Osteoblast (primary cell): Measurements from ENCODE around the gene SLC16A11. TPM values are rescaled to one million over a fixed set of nuclear protein-coding genes. Genes with fewer than 3 reads are reported as not detected.

Experiments used
- DNase-seq: peaks from one replicate; pipeline ENCODE4 v3.0.0; 2011; ENCODE audit warnings: low spot score, mixed read lengths; ENCODE audit not compliant: insufficient read length; ENCODE audit errors: missing footprints
- H2AFZ ChIP-seq: 2 replicates; pipeline ENCODE4 v1.6.0; 2011; ENCODE audit warnings: mild to moderate bottlenecking, low read length
- H3K27ac ChIP-seq: 2 replicates; pipeline ENCODE4 v1.5.1; 2011; ENCODE audit warnings: mild to moderate bottlenecking, low read depth, low read length, moderate library complexity
- H3K27me3 ChIP-seq: 2 replicates; pipeline ENCODE4 v1.6.0; 2012; ENCODE audit warnings: mild to moderate bottlenecking, control low read depth, inconsistent platforms, low read length, moderate library complexity; ENCODE audit not compliant: insufficient read depth
- H3K36me3 ChIP-seq: 2 replicates; pipeline ENCODE4 v1.5.1; 2011; ENCODE audit warnings: mild to moderate bottlenecking, low read length, control low read depth, moderate library complexity; ENCODE audit not compliant: insufficient read depth
- H3K4me1 ChIP-seq: 2 replicates; pipeline ENCODE4 v1.5.1; 2011; ENCODE audit warnings: mild to moderate bottlenecking, low read length, control low read depth, moderate library complexity; ENCODE audit not compliant: insufficient read depth
- H3K4me2 ChIP-seq: 2 replicates; pipeline ENCODE4 v1.6.0; 2011; ENCODE audit warnings: mild to moderate bottlenecking, low read length; ENCODE audit not compliant: insufficient read depth
- H3K4me3 ChIP-seq: fragments of 200-600 bp; sonication (generic); 3 replicates; pipeline ENCODE4 v1.5.1; 2012; ENCODE audit warnings: mild to moderate bottlenecking, low read length, inconsistent platforms; ENCODE audit not compliant: insufficient read depth
- H3K79me2 ChIP-seq: 2 replicates; pipeline ENCODE4 v1.6.0; 2012; ENCODE audit warnings: mild to moderate bottlenecking, low read length, control low read depth, inconsistent platforms; ENCODE audit not compliant: insufficient read depth
- H3K9me3 ChIP-seq: 2 replicates; pipeline ENCODE4 v1.5.1; 2011; ENCODE audit warnings: low read depth, low read length, control low read depth
- H4K20me1 ChIP-seq: 2 replicates; pipeline ENCODE4 v1.6.0; 2012; ENCODE audit warnings: mild to moderate bottlenecking, low read length, control low read depth; ENCODE audit not compliant: insufficient read depth
- CTCF ChIP-seq: IDR thresholded peaks from 2 replicates; pipeline ENCODE4 v1.5.1; 2011; ENCODE audit warnings: mild to moderate bottlenecking, low read depth, low read length, moderate library complexity; ENCODE audit errors: extremely low read depth
- total RNA-seq: library from RNA; depleted of rRNA; stranded (reverse); fragments of >200 nt; gene quantifications from 2 replicates; pipeline ENCODE4 v1.2.3, GENCODE V29; 2012

SLC16A11 gene
- total RNA-seq, 1 donor = 0.36 TPM

- Histone ChIP-seq H3K9me3 (no peaks in the 10 kb centered on the region), H3K4me2 (no peak overlapping the region), H3K27ac (no peak overlapping the region), H3K79me2 (peaks cover 3% of the 10 kb centered on the region), H4K20me1 (peaks cover 5% of the 10 kb centered on the region), H3K4me1 (no peaks in the 10 kb centered on the region), H3K27me3 (no peaks in the 10 kb centered on the region), H3K4me3 (no peak overlapping the region), H3K36me3 (peaks cover 32% of the 10 kb centered on the region), H2AFZ (no peak overlapping the region)
- no peak for DNase-seq
- no peak for TF ChIP-seq CTCF
These were observed 46.7 kb downstream of the SLC16A11 start for GRCh38 chr17:6997171-6997570.

DNA sequence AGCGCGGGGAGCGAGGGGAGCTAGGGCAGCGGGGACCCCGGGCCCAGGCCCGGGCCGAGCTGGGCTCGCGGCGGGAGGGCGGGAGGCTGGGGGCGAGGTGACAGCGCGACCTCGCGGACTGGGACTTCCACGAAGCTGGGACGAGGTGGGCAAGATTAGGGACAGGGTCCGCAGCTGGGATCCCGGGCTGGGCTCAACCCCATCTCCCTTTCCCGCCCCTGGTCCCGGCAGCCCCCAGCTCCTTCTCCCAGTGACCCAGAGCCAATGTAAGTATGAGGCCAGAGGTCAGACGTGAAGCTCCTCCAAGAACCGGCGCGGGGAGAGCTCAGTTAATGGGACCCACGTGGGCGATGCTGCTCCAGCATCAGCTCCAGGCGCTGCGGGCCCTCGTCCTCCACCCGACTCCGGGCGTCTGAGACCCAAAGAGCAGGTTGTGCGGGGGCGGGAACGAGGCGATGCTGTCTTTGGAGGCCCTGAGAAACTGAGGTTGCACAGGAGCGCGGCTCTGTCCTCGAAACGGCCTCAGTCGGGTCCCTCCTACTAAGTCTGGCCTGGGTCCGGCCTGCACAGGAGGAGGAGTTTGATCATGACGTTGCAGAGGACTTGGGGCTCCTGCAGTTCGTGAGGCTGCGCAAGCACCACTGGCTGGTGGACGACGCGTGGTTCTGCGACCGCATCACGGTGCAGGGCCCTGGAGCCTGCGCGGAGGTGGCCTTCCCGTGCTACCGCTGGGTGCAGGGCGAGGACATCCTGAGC lies 47.5 kb downstream of the SLC16A11 start:
- peaks cover 3% of the 10 kb centered on the region for H4K20me1 ChIP-seq
- no peaks in the 10 kb centered on the region for H3K9me3 ChIP-seq
- no peak for TF ChIP-seq CTCF
- no peaks in the 10 kb centered on the region for H3K79me2 ChIP-seq
- H3K4me2 ChIP-seq = peak overlapping the region; percentile 28
- no peak overlapping the region for H2AFZ ChIP-seq
- H3K4me3 ChIP-seq = peak overlapping the region; percentile 30
- H3K27me3 ChIP-seq = no peaks in the 10 kb centered on the region
- no peak overlapping the region for H3K27ac ChIP-seq
- H3K4me1 ChIP-seq = no peaks in the 10 kb centered on the region
- DNase-seq = no peak
- peaks cover 25% of the 10 kb centered on the region for H3K36me3 ChIP-seq

- Histone ChIP-seq H3K79me2 (no peaks in the 10 kb centered on the region), H2AFZ (no peak within 1 kb of the TSS), H4K20me1 (peaks cover 3% of the 10 kb centered on the region), H3K27me3 (no peaks in the 10 kb centered on the region), H3K9me3 (no peaks in the 10 kb centered on the region), H3K36me3 (peaks cover 18% of the 10 kb centered on the region), H3K27ac (no peak within 1 kb of the TSS), H3K4me1 (no peaks in the 10 kb centered on the region), H3K4me2 (peak within 1 kb of the TSS; percentile 28), H3K4me3 (peak within 1 kb of the TSS; percentile 30)
- no peak for TF ChIP-seq CTCF
- no peak for DNase-seq
These were observed 48.2 kb downstream of the SLC16A11 start, which contains the start of gene ALOX12 for GRCh38 chr17:6995500-6996255. ALOX12 (plus strand) TSS chr17:6996049; CDS start chr17:6996118, 69 bp downstream.

DNA sequence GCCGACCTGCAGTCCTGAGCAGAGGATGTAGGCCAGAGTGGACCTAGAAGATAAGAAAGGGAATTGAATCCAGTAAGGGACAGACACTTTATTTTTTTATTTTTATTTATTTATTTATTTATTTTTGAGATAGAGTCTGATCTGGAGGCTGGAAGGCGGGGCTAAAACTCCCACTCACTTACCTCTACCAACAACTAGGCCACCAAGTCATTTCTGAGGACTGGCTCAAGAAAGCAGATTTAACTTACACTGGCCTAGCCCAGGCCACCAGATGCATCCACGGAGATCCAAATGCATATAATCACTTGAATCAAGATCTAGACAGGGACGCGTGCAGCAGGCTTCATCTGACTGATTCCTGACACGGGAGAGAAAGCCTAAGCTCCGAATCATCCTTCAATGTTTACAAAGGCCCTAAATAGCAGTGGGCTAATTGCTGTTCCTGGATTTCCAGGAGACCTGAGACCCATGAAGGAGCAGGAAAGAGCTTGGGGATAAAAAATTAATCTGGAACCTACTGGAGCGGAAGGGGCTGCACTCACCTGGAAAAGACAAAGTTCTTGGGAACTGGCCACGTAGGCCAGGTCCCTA lies 49.1 kb downstream of the SLC16A11 start:
- no peak for DNase-seq

More for the DNA sequence above, 49.1 kb downstream of the SLC16A11 start:
- Histone ChIP-seq H3K4me2 (no peak overlapping the region), H3K79me2 (no peaks in the 10 kb centered on the region), H3K4me1 (no peaks in the 10 kb centered on the region), H3K27me3 (no peaks in the 10 kb centered on the region), H3K36me3 (peaks cover 10% of the 10 kb centered on the region), H4K20me1 (peaks cover 3% of the 10 kb centered on the region), H3K27ac (no peak overlapping the region), H3K9me3 (no peaks in the 10 kb centered on the region), H3K4me3 (no peak overlapping the region), H2AFZ (no peak overlapping the region)
- no peak for TF ChIP-seq CTCF
